ENCODE data around the gene PRKAR2B.

- TF ChIP-seq CTCF (IDR thresholded peaks at IDR 0.05) = no peak
- no peak for TF ChIP-seq POLR2A (IDR thresholded peaks at IDR 0.05)
Observed at GRCh38 chr7:107158028-107158427, 113.5 kb downstream of the PRKAR2B start.

Data from breast epithelium (tissue), 3 donors.